Keratinocyte (primary cell): Measurements from ENCODE around the gene SH3PXD2A. TPM values are rescaled to one million over a fixed set of nuclear protein-coding genes. Genes with fewer than 3 reads are reported as not detected.
A peak's percentile ranks its signal among the peaks of the same experiment; 100 is the strongest.

Experiments used
- DNase-seq: peaks from one replicate; pipeline ENCODE4 v3.0.0-alpha.2; 2011; ENCODE audit warnings: low read depth, missing footprints, low spot score
- FAIRE-seq: peaks from 2 replicates; lab custom pipeline; 2011; peaks lifted over from hg19 to GRCh38; lab: Jason Lieb, UNC
- H2AFZ ChIP-seq: 2 replicates; pipeline ENCODE4 v1.6.0; 2012; ENCODE audit warnings: low read length, control low read depth, inconsistent platforms; ENCODE audit not compliant: control insufficient read depth
- H3K27ac ChIP-seq: 2 replicates; pipeline ENCODE4 v1.5.1; 2011; ENCODE audit warnings: low read length; ENCODE audit not compliant: control insufficient read depth, insufficient read depth
- H3K27me3 ChIP-seq: 3 replicates; pipeline ENCODE4 v1.6.0; 2011; ENCODE audit warnings: low read length; ENCODE audit not compliant: control insufficient read depth, insufficient read depth; ENCODE audit errors: extremely low read depth
- H3K36me3 ChIP-seq, 2 experiments: 2 replicates in 1 of 2; 3 replicates in 1 of 2; pipeline ENCODE4 v1.5.1; 2011; ENCODE audit warnings: low read length in 2 of 2, mild to moderate bottlenecking in 1 of 2; ENCODE audit not compliant: control insufficient read depth in 2 of 2, insufficient read depth in 2 of 2; ENCODE audit errors: extremely low read depth in 1 of 2
- H3K4me1 ChIP-seq: 3 replicates; pipeline ENCODE4 v1.5.1; 2011; ENCODE audit warnings: low read length; ENCODE audit not compliant: control insufficient read depth, insufficient read depth; ENCODE audit errors: extremely low read depth
- H3K4me2 ChIP-seq: 3 replicates; pipeline ENCODE4 v1.6.0; 2011; ENCODE audit warnings: low read depth, low read length; ENCODE audit not compliant: control insufficient read depth, insufficient read depth; ENCODE audit errors: extremely low read depth
- H3K4me3 ChIP-seq, 3 experiments: fragments of 200-600 bp in 1 of 3; sonication (generic) in 1 of 3; 2 replicates in 2 of 3; 3 replicates in 1 of 3; pipeline ENCODE4 v1.5.1; 2011 to 2016; ENCODE audit warnings: low read length in 3 of 3, mild to moderate bottlenecking in 3 of 3, control low read depth in 2 of 3, inconsistent platforms in 1 of 3, low read depth in 1 of 3, mixed read lengths in 1 of 3, mixed run types in 1 of 3, moderate library complexity in 1 of 3; ENCODE audit not compliant: control insufficient read depth in 2 of 3, insufficient read depth in 2 of 3; ENCODE audit errors: extremely low read depth in 1 of 3
- H3K79me2 ChIP-seq: 2 replicates; pipeline ENCODE4 v1.6.0; 2012; ENCODE audit warnings: low read length; ENCODE audit not compliant: control insufficient read depth, insufficient read depth
- H3K9ac ChIP-seq: 3 replicates; pipeline ENCODE4 v1.6.0; 2011; ENCODE audit warnings: low read length; ENCODE audit not compliant: control insufficient read depth, insufficient read depth; ENCODE audit errors: extremely low read depth
- H3K9me1 ChIP-seq: 3 replicates; pipeline ENCODE4 v1.6.0; 2011; ENCODE audit warnings: low read length; ENCODE audit not compliant: control insufficient read depth, insufficient read depth; ENCODE audit errors: extremely low read depth
- H3K9me3 ChIP-seq: 2 replicates; pipeline ENCODE4 v1.5.1; 2012; ENCODE audit warnings: low read depth, low read length; ENCODE audit not compliant: control insufficient read depth
- H4K20me1 ChIP-seq: 3 replicates; pipeline ENCODE4 v1.6.0; 2011; ENCODE audit warnings: low read length; ENCODE audit not compliant: control insufficient read depth, insufficient read depth; ENCODE audit errors: extremely low read depth
- CTCF ChIP-seq, 3 experiments: IDR thresholded peaks in 1 of 3; conservative IDR thresholded peaks in 1 of 3; optimal IDR thresholded peaks in 1 of 3; 2 replicates in 2 of 3; 3 replicates in 1 of 3; pipeline versions ENCODE3 to v1.5.1; 2011; ENCODE audit warnings: low read length in 3 of 3, mild to moderate bottlenecking in 3 of 3, moderate library complexity in 2 of 3, control low read depth in 1 of 3, inconsistent platforms in 1 of 3; ENCODE audit not compliant: insufficient read depth in 2 of 3; ENCODE audit errors: extremely low read depth in 1 of 3
- EZH2 ChIP-seq: IDR thresholded peaks from one replicate; pipeline ENCODE4 v1.6.1; 2012; ENCODE audit warnings: inconsistent platforms, mild to moderate bottlenecking, low read length, moderate library complexity
- dilution Hi-C: fragments of 300-500 bp; cut with MboI; formaldehyde crosslinking; loops from one replicate; pipeline ENCODE4 v1.7.0; 2020; ENCODE audit warnings: low sequenced_read_pairs; ENCODE audit not compliant: extremely low pct_ligation_motif_present
- polyA plus RNA-seq, 5 experiments: library from polyadenylated mRNA; depleted of rRNA in 3 of 5; stranded (reverse) in 3 of 5; stranded (forward) in 1 of 5; unstranded in 1 of 5; fragments of >200 nt; gene quantifications; 1 replicate in 1 of 5; 2 replicates in 3 of 5; 3 replicates in 1 of 5; pipeline versions ENCODE4 v1.2.1 to v1.2.3, GENCODE V29; 2011 to 2012; ENCODE audit warnings: missing spikeins in 2 of 5, low read depth in 1 of 5, low replicate concordance in 1 of 5

SH3PXD2A gene
- polyA plus RNA-seq, 1 donor (not counting 4 experiments of a cell fraction or from before 2014, with no cell fraction given), result 33.9 TPM

- Histone ChIP-seq H3K36me3 (peaks cover 19 to 44% of the 10 kb centered on the region in 2 experiments), H3K4me3 (peak overlapping the region; percentile 82 to 95 (median 83)), H3K79me2 (peaks cover 78% of the 10 kb centered on the region), H3K9me1 (peaks cover 2% of the 10 kb centered on the region), H3K4me1 (peaks cover 56% of the 10 kb centered on the region), H3K27me3 (no peaks in the 10 kb centered on the region), H4K20me1 (no peaks in the 10 kb centered on the region), H3K27ac (peak overlapping the region; percentile 76), H3K9ac (peak overlapping the region; percentile 89), H3K4me2 (peak overlapping the region; percentile 99), H3K9me3 (no peaks in the 10 kb centered on the region), H2AFZ (no peak overlapping the region)
- TF ChIP-seq EZH2, result no peak
- peak in 1 of 3 experiments; percentile 1 for TF ChIP-seq CTCF (optimal IDR thresholded peaks at IDR 0.05 in 1 of 3, IDR thresholded peaks at IDR 0.05 in 1 of 3, conservative IDR thresholded peaks at IDR 0.05 in 1 of 3; ENCODE audit: extremely low read depth in 1 of 3, insufficient read depth in 2 of 3, low read length in 3 of 3)
- DNase-seq (no peak), FAIRE-seq (peak; percentile 86)
- dilution Hi-C loops, result no loop called here
These were observed 3.1 kb downstream of the SH3PXD2A start for GRCh38 chr10:103852189-103852711.

GRCh38 chr10:103851261-103851660 is 4.1 kb downstream of the SH3PXD2A start:
- no peaks in the 10 kb centered on the region for H4K20me1 ChIP-seq
- peaks cover 88% of the 10 kb centered on the region for H3K79me2 ChIP-seq
- H3K27me3 ChIP-seq, result no peaks in the 10 kb centered on the region
- no peaks in the 10 kb centered on the region for H3K9me3 ChIP-seq
- H3K36me3 ChIP-seq, result peaks cover 20 to 54% of the 10 kb centered on the region in 2 experiments
- peak overlapping the region; percentile 76 for H3K27ac ChIP-seq
- dilution Hi-C loops, result no loop called here
- FAIRE-seq, result no peak
- TF ChIP-seq CTCF (optimal IDR thresholded peaks at IDR 0.05 in 1 of 3, IDR thresholded peaks at IDR 0.05 in 1 of 3, conservative IDR thresholded peaks at IDR 0.05 in 1 of 3; ENCODE audit: extremely low read depth in 1 of 3, insufficient read depth in 2 of 3, low read length in 3 of 3), result no peak
- no peak for TF ChIP-seq EZH2
- peaks cover 64% of the 10 kb centered on the region for H3K4me1 ChIP-seq
- peaks cover 6% of the 10 kb centered on the region for H3K9me1 ChIP-seq
- H3K4me2 ChIP-seq, result peak overlapping the region; percentile 99
- no peak overlapping the region for H2AFZ ChIP-seq
- H3K9ac ChIP-seq, result peak overlapping the region; percentile 89
- no peak for DNase-seq
- peak overlapping the region in 2 of 3 experiments; percentile 13 to 83 for H3K4me3 ChIP-seq
